HG02763 (cell line): ENCODE data around the gene SNCG.
"Not testable (repeated sequence)": the region's sequence is repeated elsewhere in the genome, so short reads cannot be mapped to it uniquely, and the experiment has no call there.

ENCODE experiments used
- ATAC-seq: cut with Tn5 transposase; IDR thresholded peaks from one replicate; pipeline ENCODE4 v1.9.1; 2021; ENCODE audit warnings: mild to moderate bottlenecking, moderate library complexity; ENCODE audit not compliant: unreplicated experiment

SNCG gene

DNA sequence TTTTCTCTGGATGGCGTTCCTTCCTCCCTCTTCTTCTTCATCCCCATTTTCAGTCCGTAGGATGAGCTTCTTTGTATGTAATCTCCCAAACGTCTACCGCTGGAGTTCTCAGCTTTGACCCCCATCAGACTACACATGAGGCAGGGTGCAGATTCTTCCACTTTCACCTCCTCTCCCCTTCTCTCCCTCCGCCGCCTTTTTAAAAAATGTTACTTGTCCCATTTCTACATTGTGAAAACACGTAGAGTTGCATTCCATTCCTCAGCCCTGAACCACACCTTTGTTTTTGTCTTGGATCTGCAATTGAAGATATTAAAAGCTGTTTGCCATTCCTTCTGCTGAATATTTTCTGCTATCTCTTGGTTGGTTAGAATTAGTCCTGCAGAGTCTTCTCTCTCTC lies 16.1 kb downstream of the SNCG start:
- ATAC-seq: no peak

DNA sequence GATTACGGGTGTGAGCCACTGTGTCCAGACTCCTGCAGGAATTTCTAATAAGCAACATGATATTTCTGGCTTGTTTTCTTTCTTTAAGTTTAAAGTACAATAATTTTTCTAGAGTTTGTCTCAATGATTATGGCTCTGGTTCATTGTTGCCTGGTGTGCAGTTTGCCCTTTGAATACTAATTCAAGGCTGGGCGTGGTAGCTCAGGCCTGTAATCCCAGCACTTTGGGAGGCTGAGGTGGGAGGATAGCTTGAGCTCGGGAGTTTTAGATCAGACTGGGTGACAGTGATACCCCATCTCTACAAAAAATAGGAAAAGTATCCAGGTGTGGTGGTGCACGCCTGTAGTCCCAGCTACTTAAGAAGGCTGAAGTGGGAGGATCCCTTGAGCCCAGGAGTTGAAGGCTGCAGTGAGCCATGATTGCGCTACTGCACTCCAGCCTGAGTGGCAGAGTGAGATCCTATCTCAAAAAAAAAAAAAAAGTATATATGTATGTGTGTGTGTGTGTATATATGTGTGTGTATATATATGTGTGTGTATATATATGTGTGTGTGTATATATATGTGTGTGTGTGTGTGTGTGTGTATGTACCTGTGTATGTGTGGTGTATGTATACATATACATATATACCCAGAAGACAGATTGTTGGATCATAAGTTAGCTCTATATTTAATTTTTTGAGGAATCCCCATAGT lies 18.1 kb downstream of the SNCG start:
- no peak for ATAC-seq

DNA sequence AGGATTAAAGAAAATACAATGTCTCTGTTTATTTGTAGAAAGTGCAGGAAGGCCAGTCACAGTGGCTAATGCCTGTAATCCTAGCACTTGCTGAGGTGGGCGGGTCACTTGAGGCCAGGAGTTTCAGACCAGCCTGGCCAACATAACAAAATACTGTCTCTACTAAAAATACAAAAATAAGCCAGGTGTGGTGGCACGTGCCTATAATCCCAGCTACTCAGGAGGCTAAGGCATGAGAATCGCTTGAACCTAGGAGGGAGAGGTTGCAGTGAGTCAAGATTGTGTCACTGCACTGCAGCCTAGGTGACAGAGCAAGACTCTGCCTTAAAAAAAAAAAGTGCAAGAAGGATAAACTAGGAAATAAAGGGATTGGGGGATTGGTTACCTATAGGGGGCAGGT lies 20.1 kb downstream of the SNCG start:
- not testable (repeated sequence) for ATAC-seq

DNA sequence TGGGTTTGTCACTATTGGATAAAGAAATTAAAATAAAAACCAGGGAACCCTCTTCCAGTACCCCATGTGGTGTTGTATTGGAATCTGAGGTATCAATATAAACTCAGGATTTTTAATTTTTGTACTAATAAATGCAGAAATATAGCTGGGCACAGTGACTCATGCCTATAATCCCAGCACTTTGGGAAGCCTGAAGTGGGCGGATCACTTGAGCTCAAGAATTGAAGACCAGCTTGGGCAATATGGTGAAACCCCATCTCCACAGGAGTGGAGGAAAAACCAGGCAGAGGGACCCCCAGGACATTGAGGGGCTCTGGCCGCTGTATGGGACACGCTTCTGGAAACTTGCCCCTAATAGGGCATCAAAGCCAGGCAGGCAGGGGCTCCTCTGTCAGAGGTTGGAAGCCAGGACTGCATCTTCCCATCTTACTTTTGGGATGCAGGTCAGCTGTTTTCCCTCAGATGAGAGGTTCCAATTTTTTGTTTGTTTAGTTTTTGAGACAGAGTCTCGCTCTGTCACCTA lies 21.0 kb downstream of the SNCG start:
- ATAC-seq: no peak

DNA sequence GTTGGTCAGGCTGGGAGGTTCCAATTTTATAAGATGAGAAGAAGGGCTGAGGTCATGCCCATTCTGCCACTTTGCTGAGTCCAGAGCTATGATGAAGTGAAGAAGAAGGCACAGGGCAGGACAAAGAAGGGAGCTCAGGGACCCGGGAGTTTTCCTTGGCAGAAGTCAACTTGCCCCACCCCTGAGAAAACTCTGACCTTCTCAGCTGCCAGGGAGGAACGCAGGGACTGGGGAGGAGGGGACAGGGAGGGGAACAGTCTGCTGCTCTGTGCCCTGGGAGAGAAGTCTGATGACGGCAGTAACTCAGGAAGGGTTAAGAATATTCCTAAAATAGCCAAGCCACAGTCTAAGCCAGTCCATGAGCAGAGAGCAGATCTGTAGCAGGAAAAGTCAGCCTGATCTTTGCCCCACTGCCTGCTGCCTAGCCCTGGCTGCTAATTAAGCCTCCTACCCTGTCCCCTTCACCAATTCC lies 21.6 kb downstream of the SNCG start:
- ATAC-seq: no peak

DNA sequence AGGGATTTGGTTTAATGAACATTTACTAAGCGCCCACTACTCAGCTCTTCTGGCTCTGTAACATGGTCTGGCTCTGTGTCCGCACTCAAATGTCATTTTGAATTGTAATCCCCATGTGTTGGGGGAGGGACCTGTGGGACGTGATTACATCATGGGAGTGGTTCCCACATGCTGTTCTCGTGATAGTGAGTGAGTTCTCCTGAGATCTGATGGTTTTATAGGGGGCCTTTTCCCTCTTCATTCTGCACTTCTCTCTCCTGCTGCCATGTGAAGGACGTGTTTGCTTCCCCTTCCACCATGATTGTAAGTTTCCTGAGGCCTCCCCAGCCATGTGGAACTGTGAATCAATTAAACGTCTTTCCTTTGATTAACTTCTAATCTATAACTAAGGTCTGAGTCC lies 22.6 kb downstream of the SNCG start:
- not testable (repeated sequence) for ATAC-seq

DNA sequence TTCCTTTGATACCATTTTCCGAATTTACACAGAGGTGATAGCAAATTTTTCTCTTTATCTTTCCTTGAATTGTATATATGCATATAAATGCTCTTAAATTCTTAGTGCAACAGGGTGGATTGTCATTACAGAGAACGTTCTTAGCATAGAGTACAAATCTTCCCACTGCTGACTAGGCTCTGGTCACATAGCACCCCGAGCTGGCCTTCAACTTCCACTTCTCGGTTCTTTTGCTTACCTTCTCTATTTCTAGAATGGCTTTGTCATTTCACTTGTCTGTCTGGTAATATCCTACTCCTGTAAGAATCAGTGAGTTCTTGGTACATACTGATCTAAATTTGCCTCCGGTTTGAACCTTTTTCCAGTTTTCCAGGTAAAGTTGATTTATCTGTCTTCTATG lies 23.3 kb downstream of the SNCG start:
- ATAC-seq: no peak

DNA sequence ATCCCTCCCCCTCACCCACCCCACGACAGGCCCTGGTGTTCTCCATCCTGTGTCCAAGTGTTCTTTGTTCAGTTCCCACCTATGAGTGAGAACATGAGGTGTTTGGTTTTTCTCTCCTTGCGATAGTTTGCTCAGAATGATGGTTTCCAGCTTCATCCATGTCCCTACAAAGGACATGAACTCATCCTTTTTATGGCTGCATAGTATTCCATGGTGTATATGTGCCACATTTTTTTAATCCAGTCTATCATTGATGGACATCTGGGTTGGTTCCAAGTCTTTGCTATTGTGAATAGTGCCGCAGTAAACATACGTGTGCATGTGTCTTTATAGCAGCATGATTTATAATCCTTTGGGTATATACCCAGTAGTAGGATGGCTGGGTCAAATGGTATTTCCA lies 26.1 kb downstream of the SNCG start:
- ATAC-seq: not testable (repeated sequence)

DNA sequence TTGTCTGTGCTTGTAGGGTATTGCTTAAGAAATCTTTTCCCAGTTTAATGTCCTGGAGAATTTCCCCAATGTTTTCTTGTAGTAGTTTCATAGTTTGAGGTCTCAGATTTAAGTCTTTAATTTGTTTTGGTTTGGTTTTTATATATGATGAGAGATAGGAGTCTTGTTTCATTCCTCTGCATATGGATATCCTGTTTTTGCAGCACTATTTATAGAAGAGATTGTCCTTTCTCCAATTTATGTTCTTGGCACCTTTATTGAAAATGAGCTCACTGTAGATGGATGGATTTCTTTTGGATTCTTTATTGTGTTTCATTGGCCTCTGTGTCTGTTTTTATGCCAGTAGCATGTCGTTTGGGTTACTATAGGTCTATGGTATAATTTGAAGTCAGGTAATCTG lies 30.1 kb downstream of the SNCG start:
- no peak for ATAC-seq

DNA sequence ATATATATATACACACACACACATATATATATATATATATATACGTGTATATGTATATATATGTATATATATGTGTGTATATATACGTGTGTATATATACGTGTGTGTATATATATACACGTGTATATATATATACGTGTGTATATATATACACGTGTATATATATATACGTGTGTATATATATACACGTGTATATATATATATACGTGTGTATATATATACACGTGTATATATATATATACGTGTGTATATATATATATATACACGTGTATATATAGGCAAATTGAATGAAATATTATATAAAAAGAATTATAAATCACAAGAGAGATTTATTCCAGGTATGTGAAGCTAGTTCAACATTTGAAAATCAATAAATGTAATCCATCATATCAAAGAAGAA lies 33.0 kb downstream of the SNCG start:
- ATAC-seq: not testable (repeated sequence)

DNA sequence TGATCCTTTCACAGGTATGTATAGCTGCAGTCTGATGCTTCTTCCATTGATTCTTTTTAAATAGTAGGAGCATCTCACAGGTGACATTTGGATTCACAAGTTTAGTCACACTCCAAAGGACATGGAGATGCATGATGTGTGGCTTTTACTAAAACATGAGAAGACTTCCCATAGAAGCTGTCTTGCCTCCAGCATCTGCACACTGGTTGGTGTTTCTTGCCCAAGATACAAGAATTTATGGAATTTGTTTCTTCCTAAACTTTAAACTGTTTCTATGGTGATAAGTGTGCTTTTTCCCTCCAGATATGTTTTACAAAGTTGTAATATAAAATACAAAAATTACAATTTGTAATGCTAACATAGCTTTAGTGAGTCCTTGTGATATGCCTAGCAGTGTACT lies 34.1 kb downstream of the SNCG start:
- ATAC-seq: no peak

DNA sequence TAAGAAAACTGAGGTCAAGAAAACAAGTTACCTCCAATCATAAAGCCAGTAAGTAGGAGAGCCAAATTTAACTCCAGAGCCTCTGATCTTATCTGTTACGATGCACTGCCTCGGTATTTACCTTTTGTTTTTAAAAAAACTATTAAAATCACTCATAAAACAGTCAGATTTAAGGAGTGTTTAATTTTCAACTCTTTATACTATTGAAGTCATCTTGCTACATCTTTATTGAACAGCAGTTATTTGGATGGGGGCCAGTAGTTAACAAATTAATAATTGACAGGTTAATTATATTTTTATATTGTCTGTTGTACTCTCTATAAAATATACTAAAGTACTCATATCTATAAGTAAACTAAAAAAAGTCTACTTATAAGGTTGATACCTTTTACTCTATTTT lies 34.5 kb downstream of the SNCG start:
- ATAC-seq: no peak

DNA sequence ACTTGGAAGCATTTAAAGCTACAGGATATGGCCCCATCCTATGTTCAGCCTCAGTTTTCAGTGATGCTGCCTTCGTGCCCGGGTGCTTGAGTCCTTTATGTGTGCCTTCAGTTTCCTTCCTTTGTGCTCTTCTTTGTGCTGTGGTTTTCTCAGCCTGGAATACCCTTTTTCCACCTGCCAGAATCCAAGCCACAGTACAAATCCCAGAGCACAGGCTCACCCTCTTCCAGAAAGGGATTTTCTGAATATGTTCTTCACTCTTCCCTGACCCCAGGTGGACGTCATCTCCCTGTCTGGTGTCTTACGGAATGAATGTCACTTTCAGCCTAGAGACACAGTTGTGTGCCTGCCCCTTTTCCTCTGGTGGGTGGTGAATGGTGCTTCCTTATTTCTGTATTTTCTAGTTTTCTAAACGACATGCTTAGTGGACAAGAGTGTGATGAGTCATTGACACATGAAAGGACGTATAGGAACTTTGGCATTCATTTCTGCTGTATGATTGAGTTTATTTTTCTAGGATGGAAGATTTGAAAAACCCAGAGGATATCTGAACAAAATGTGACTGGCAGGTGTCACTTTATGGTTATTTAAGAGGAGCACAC lies 41.5 kb downstream of the SNCG start:
- ATAC-seq: not testable (repeated sequence)

DNA sequence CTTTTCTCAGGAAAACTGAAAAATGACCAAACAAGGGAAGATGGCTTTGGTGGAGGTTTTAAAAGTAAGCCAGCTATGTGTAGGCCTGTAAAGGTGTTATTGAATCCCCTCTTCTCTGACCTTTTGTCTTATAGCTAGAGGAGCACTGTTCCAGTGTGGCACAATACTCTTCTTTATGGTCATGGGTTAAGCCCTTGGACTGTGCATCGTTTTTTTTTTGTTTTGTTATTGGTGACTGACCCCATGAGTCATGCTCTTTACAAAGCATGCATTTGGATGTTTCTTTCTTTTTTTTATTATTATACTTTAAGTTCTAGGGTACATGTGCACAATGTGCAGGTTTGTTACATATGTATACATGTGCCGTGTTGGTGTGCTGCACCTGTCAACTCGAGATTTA lies 42.1 kb downstream of the SNCG start:
- no peak for ATAC-seq

DNA sequence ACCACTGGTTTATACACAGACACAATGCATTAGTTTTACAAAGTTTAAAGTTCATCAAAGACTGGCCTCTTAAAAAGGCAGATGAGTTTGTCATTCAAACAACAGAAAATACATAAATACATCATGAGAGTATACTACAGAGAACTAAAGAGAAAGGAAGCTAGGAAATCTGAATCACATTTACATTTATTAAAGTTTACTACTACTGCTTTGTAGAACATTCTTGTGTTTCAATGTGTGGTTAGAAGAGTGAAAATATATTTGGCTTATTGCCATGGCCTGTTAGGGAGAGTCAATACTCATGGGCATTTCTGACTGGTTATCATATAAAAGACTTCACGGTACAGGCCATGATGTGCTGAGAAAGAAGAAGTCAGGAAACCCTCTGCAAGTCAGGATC lies 48.7 kb downstream of the SNCG start:
- not testable (repeated sequence) for ATAC-seq

DNA sequence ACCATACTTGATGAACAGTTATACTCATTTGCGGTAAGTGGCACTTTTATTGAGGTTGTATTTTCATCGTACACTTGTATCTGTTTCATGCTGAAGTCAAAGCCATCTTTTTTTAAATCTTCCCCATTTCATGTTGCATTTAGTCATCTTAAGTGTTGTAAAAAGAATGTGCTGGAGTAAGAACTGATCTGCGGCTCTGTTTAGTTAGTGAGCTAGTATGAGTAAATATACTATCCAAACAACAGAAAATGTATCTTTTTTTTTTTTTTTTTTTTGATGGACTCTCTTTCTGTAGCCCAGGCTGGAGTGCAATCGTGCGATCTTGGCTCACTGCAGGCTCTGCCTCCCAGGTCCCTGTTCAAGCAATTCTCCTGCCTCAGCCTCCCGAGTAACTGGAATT lies 49.3 kb downstream of the SNCG start:
- ATAC-seq: not testable (repeated sequence)

DNA sequence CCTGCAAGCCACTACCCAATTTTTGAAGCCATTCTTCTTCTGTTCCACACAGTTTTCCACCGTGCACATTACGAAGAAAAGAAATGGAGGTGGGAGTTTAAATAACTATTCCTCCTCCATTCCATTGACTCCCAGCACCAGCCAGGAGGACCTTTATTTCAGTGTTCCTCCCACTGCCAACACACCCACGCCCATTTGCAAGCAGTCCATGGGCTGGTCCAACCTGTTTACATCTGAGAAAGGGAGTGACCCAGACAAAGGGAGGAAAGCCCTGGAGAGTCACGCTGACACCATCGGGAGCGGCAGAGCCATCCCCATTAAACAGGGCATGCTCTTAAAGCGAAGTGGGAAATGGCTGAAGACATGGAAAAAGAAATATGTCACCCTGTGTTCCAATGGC lies 49.9 kb downstream of the SNCG start:
- not testable (repeated sequence) for ATAC-seq

DNA sequence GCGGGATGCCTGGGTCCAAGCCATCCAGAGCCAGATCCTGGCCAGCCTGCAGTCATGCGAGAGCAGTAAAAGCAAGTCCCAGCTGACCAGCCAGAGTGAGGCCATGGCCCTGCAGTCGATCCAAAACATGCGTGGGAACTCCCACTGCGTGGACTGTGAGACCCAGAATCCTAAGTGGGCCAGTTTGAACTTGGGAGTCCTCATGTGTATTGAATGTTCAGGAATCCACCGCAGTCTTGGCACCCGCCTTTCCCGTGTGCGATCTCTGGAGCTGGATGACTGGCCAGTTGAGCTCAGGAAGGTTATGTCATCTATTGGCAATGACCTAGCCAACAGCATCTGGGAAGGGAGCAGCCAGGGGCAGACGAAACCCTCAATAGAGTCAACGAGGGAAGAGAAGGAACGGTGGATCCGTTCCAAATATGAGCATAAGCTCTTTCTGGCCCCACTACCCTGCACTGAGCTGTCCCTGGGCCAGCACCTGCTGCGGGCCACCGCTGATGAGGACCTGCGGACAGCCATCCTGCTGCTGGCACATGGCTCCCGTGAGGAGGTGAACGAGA lies 50.8 kb downstream of the SNCG start:
- not testable (repeated sequence) for ATAC-seq
